GM20431 (cell line): ENCODE results near the gene SH3TC1.

ENCODE experiments used
- in situ Hi-C: fragments of 300-500 bp; cut with MseI, MboI; formaldehyde crosslinking; loops from one replicate; pipeline ENCODE4 v1.15.0; 2020; ENCODE audit warnings: low sequenced_read_pairs; ENCODE audit not compliant: unreplicated experiment

SH3TC1 gene

DNA sequence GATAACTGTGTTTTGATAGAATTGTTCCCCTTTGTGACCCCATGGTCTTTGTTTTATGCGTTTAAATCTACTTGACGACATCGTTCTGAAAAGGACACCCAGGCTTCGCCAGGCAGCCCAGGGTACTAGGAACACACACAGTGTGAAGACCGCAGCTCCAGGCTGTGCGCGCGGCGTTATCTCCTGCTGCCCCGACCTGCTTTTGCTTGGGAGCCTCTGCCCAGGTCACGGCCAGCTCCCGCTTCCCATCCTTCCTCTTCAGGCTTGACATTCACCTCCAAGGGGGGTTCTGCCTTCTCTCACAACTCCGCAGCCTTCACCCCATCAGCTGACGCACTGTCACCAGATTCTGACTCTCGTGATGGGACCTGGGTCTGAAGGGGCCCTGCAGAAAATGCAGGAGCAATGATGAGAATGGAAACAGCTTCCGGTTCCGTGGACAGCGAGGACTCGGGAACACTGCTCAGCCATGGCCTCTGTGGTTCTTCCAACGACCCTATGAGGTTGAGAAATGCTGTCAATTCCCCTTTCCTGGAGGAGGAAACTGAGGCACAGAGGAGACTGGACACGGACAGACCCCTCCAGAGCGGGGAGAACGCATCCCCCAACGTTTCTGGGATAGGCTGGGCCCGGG lies 69.9 kb downstream of the SH3TC1 start:
- in situ Hi-C loops, result no loop called here

DNA sequence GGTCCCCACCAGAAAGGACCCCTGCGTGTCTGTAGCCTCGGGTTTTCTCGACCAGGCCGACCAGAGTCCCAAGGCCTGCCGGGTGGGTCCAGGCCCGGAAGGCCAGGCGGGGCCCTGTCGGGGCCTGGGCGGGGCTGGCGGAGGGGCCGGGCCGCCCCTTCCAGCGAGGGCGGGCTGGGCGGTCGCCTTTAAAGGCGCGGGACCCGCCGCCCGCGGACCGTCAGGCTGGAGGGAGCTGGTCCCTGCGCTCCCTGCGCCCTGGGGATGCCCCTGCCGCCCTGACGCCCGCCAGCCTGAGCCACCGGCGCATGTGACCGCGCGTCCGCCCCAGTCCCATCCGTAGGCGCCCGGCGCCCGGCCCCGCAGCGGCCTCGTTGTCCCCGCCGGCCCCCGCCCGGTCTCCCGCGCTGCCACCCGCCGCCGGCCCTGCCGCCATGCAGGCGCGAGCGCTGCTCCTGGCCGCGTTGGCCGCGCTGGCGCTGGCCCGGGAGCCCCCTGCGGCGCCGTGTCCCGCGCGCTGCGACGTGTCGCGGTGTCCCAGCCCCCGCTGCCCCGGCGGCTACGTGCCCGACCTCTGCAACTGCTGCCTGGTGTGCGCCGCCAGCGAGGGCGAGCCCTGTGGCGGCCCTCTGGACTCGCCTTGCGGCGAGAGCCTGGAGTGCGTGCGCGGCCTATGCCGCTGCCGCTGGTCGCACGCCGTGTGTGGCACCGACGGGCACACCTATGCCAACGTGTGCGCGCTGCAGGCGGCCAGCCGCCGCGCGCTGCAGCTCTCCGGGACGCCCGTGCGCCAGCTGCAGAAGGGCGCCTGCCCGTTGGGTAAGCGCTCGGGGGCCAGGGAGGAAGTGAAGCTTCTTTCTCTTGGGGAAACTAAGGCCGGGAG lies 70.7 kb downstream of the SH3TC1 start, which contains the start of gene HTRA3:
Gene HTRA3 (plus strand): TSS at position 220 of the 883 bp plus-strand sequence. CDS start 215 bp downstream, at position 435.
- in situ Hi-C loops, result no loop called here

DNA sequence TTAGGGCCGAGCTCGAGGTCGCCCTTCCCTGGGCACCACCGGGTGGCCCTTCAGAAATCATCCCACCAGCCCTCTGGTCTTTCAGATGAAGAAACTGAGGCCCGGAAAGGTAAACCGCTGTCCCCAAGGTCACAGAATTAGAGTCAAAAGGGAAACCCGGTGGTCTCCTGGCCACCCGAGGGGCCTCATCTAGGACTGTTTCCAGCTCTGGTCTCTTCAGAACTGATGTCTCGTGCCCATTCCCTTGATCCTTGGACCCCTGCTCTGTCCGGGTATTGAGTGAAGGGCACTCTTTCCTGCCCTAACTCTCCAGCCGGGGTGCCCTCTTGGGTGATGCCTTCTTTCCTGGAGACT lies 71.3 kb downstream of the SH3TC1 start:
- in situ Hi-C loops, result no loop called here

DNA sequence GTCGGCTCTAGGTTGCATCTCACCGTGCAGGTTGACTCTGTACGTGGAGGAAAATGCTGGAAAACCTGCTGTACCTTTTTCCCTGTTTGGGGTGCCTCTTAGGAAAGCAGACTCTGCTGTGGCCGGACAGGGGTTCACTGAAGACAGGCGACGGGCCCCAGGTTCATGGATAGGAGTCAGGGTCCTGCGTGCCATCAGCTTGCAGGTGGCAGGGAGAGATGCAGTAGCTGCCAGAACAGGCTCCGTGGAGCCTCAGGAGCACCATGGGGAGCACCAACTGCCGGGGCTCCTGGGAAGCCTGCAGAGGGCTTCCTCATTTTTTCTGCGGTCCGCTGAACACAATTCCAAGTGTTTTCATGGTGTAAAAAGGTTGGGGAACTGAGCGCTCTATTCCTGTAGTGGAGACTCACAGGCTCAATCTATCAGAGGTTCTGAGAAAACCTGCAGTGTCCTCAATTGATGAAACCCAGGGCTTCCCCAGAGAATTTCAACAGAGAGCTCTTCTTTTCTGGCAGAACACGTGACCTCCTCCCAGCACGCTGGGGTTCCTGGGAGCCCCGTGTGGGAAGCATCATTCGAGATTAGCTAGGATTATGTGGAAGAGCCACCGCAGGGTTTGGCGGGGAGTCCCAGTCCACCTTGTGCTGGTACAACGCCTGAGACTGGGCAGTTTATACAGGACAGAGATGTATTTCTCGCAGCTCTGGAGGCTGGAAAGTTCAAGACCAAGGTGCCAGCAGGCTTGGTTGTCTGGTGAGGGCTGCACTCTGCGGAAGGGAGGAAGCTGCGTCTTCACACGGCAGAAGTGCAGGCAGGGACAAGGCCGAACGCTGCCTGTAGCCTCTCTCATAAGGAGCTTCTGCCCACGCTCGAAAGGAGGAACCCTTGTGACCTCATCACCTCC lies 72.1 kb downstream of the SH3TC1 start:
- in situ Hi-C loops, result no loop called here

DNA sequence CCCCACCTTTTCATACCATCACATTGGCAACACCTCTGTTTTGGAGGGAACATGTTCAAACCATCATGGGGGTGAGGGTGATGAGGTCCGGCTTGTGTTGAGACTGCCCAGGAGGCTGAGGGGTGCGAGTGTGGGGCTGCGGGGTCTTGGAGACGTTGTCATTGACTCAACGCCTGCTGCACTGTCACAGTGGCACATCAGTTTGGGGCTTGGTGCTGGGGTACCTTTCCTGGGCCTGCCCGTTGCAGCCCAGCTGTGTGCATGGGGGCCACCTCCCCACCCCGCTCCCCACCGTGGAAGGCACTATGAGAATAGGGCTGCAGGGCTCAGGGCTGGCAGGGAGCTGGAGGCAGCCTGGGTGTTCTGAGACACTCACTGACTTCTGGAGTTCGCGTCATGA lies 72.7 kb downstream of the SH3TC1 start:
- in situ Hi-C loops, result no loop called here

DNA sequence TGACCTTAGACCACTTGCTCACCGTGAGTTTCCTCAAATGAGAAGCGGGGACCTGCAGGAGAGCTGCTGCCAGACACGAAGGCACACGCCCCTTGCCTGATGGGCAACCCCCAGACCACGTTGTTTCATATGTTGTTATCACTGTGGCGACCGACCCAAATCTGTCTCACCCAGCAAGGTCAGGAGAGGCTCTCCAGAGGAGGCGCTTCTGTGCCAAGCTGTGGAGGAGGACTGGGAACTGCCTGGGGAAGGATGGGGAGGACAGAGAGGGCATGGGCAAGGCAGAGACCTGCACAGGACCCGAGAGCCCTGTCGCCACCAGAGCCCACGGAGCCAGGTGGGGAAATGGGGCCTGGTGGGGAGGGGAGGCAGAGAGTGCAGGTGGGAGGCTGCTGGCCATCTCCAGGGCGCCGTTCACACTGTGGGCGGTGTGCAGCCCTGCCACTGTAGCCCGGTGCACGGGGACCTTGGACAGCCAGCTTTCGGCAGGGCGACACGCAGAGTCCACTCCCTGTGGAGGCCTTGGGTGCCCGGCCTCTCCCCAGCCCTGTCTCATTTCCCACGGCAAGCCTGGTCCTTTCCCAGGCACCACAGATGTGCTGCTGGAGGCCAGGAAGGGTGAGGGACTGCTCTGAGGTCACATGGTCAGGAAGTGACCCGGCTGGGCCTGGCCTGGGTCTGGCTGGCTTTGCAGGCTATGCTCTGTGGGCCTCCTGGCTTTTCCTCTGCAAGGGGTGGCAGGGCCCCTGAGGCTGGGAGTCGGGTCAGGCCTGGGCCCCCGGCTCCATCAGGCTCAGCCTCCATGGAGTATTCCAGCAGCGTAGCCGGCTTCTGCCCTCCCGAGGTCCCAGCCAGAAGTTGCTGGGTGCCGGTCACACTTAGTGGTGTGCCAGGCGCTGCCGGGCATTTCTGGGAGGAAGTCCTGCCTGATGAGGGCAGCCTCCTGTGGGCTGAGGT lies 73.7 kb downstream of the SH3TC1 start:
- in situ Hi-C loops, result no loop called here

DNA sequence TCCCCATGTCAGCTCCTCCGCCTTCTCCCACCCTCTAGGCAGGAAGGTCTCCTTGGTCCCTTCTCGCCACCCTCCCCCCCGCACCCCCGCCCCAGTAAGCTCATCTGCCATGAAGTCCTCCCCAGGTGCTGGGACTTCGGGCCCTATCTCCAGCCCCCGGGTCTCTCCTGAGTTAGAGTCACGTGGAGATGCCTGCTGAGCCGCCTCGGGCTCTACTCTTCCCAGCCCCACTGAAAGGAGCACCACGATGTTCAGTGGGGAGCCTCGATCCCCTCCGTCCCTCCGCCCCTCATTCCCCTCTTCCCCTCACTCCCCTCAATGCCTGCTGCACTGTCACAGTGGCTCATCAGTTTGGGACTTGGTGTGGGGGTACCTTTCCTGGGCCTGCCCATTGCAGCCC lies 74.4 kb downstream of the SH3TC1 start:
- in situ Hi-C loops, result no loop called here

DNA sequence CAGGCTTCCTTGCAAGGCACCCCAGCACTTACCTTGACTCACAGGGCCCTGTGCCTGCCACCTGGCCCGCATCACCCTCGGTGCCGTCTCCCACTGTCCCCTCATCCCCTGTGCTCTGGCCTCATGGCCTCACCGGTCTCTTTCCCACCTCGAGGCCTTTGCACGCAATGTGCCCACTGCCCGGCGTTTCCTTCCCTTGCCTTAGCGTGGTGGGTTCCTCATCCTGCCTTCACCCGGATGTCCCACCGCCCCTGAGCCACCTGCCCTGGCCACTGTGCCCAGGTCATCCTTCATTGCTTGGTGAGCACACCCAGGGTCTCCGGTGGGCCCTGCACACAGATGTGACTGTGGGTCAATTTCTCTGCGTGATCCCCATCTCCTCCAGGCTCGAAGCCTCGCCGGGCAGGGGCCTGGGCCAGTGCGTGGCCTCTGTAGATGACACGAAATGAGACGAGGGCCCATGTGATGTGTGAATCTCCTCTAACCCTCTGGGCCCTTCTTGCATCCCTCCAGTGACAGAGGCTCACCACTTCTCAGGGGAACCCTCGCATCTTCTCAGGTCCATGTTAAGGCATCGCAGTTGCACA lies 75.1 kb downstream of the SH3TC1 start:
- in situ Hi-C loops, result no loop called here

DNA sequence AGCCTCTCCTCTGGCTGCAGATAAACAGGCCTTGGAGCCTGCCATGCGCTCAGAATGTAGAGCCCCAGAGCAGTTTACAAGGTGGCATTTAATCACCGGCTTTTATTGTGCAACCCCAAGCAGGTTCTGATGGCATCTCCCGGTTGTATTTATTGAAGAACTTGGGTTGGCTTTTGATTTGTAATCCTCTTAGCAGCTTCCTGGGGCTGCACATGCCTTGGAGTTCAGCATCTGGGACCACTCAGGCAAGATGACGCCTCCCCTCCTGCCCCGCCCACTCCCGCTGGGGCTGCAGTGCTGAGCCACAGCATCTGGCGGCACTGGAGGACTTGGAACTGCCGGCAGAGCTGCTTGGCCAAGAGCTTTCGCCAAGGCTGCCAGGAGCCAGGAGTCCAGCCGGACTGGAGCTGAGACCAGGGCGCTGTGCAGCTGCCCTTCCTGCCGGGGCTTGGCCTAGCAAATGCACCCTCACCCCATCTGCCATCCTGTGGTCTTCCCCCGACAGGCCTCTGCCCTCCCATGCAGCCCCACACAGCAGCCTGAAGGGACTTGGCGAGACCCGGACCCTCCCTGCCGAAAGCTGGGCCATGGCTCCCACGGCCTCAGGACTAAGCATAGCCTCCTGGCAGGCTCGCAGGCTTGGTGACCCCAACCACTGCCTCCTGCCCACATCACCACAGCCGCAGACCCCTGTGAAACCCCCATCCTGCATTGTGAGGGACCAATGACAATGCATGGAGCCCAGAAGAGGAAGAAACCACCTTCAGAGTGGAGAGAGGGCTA lies 75.9 kb downstream of the SH3TC1 start:
- in situ Hi-C loops, result no loop called here

DNA sequence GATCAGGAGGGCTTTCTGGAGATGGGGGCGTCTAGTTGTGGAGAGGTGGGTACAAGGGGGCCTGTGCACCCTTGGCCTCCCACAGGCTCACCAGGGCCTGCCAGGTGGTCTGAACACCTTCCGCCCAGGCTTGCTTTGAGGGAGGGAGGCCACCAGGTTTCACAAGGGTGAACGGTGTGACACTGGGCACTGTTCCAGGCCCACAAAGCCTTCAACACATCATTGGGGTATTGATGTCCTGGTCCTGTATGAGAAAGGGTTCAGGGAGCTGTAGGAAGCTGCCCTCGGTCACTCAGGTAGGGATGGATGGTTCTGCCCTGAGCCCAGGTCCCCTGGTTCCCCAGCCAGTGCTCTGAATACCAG lies 76.4 kb downstream of the SH3TC1 start:
- in situ Hi-C loops, result no loop called here

DNA sequence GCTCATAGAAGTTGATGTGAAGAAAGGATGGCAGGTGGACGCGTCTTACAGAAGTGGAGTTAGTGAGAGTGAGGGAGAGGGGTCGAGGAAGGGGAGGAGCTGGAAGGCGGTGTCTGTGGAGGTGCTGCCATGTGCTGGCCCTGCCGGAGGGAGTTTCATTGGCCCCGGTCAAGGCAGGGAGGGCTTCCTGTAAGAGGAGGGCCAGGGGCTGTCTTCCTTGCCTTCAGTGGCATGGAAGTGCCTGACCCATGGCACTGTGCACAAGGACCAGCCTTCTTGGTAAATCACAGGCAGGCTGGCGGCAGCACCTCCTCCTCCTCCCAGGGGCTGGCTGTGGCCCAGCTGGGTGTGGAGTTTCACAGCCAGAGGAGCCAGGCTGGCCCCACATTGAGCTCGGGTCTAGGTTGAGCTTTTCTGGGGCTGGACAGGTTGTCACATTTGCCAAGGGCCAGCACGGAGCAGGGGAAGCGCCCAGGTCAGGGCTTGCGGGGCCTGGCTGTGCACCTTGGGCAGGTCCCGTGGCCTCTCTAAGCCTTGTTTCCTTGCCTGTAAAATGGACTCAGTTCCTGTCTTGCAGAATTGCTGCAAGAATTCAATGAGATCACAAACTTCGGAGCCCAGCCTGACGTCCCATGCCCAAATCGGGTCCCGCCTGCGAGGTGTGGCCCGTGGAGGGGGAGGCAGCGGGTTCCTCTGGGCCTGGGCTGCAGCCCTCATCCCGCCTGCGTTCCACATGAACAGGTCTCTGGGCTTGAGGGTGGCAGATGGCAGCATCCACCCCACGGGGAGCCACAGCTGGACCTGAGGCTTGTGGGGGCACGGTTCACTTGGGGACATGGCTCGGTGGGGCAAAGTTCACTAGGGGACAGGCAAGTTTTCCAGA lies 77.5 kb downstream of the SH3TC1 start:
- in situ Hi-C loops, result no loop called here

DNA sequence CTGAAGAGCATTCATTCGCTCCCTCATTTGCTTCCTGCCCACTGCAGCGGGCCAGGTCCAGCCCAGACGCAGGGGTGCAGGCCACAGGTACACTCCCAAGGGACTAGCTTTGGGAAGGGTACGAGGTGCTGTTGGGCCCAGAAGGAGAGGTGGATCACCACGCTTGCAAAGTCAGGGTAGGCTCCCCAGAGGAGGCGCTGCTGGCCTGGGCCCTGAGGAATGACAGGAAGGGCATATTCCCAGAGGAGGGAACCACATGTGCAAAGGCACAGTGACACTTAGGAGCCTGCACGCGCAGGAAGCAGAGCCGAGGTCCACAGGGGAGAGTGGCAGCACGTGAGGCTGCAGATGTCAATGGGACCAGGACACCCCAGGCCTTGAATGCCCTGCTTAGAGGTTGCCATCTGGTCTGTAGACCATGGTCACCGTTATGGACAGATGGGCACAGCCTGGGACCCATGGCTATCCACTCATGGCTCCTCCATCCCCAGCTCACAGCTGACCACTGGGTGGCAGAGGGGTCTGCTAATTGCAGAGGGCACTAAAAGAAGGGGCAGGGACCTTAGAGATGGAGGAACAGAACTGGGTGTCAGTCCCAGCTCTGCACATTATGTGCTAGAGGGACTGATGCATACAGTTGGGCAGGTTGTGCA lies 78.4 kb downstream of the SH3TC1 start:
- in situ Hi-C loops, result no loop called here

DNA sequence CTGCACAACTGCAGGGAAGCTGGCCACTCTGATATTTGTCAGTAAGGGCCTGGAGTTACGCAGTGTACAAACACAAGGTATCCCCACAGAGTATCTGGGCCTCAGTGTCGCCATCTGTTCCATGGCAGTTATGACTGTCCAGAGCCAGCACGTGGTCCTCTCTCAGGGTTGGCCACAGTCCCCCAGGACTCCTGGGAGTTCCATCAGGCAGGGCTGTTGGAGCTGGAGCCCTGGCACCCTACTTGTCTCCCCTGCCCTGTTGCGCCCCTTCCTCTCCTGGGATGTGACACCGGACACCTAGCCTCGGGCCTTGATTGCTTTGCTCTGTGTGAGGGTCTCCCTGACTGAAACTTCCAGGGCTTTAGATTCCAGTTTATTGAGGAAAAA lies 78.9 kb downstream of the SH3TC1 start:
- in situ Hi-C loops, result no loop called here

DNA sequence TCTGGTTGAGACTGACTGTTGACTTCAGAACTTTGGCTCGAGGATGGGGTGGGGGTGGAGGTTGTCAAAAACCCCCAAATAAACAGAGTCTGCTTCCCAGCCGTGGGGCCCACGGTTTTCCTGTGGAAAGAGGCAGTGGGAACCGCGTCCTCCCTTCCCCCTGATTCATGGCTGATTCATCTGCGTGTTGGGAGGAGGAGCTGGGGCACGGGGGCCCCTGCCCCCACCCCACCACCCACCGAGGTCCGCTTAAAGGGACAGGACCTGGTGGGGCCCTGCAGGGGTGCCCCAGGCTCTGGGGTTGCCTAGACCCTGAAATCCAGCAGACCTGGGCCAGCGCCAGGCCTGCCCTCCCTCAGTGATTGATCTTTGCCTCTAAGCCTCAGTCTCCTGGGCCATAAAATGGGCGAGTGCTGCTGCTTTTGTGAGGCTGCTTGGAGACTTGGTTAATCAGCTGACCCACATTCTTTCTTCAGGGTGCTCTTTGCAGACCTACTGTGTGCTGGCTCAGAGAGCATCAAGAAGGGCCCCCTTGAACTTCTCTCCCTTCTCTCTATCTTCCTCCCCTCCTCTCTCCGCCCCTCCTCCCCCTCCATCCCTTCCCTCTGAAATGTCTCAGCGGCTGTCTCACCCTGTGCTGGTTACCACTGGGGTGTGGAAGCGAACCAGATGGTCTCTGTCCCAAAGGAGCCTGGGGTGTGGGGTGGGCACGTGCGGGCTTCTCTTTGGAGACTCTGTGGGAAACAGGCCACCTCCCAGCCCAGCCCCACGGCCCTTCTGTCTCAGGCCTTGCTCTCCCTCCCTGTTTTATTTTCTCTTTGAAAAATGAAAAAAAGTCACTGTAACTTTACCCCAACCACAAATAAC lies 79.6 kb downstream of the SH3TC1 start:
- in situ Hi-C loops, result no loop called here

DNA sequence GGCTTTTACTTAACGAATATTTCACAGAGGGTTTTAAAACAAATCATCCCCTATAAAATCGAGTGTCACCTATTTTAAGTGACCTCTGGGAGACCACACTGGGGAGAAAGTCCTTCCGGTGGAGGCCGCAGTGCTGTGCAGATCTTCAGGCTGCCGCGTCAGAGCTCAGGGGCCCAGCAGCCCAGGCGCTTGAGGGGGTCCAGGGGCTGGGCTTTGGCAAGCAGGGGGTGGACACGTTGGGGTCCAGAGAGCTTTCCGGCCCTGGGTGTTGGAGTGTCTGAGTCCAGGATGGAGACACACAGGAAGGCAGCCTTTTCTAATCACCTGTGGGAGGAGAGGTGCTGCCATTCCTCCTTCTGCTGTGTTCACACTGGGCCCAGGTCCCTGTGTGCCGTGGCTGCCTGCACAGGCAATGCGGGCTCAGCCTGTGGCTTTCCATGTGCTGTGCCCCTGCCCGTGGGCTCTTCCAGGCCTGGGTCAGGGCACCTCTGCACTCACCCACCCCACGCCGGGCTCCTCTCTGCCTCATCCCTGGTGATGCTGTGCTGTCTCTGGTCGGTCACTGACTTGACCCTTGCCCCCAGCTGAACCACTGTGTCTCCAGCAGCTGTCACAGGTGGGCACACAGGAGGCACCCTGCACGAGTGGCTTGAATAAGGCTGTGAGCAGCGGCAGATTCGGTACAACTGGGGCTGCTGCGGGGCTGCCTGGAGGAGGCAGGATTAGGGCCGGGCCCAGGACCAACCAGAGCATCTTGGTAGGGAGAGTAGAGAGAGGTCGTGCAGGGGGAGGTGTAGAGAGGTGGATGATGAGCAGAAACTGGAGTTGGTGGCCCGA lies 80.4 kb downstream of the SH3TC1 start:
- in situ Hi-C loops, result no loop called here
